Stimulated activated CD4-positive, alpha-beta T cell treated with anti-CD3 and anti-CD28 coated beads, Interleukin-1b, Interleukin-23, amount 100 ng/mL, for 1 hour (primary cell): ENCODE results near the gene RUFY4.

Experiments
- DNase-seq, 2 donors: peaks; one replicate each; pipeline ENCODE4 v3.0.0-alpha.2; 2020; ENCODE audit warnings: low read depth in 2 of 2

The RUFY4 gene

DNA sequence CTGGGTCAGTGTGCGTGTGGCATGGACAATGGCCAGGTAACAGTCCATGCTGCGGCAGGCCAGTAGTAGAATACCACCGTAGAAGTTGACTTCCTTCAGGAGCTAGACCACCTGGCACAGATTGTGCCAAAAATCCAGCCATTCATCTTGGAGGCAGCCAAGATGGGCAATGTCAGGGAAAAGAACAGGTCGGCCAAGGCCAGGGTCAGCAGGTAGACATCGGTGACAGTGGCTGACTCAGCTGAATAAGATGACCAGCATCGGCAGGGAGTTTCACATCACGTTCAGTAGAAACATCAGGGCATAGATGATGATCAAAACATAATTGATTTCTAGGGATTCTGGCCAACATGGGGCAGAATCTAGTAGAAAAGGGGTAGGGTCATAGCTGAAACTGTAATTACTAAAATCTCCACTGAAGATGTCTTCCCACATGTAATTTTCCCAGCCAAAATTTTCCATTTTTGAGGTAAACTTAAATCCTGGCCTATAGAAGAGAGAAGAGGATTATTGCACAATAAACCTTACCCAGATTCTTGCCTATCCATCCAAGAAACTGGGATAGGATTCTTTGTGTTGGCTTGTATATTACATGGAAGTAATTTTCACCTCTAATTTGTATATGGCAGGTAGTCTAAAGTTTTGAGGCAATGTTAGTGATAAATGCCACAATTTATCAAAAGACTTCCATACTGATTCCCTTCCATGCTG, 7.9 kb upstream of the RUFY4 start:
- DNase-seq = no peak

DNA sequence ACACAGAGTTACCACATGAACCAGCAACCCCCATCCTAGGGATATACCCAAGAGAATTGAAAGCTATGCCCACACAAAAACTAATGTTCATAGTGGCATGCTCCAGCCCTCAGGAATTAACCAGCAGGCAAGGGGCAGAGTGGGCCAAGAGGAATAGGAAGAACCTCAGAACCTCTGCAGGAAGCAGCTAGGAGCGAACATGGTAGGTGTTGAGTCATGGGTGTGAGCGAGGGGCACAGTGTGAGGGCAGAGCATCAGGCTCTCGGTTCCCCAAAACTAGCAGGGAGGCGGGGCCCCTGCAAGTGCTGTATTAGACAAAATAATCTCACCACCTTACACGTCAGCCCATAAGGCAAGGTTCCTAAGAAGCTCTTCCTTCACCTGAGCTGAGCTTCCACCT, 5.6 kb upstream of the RUFY4 start:
- DNase-seq = no peak

DNA sequence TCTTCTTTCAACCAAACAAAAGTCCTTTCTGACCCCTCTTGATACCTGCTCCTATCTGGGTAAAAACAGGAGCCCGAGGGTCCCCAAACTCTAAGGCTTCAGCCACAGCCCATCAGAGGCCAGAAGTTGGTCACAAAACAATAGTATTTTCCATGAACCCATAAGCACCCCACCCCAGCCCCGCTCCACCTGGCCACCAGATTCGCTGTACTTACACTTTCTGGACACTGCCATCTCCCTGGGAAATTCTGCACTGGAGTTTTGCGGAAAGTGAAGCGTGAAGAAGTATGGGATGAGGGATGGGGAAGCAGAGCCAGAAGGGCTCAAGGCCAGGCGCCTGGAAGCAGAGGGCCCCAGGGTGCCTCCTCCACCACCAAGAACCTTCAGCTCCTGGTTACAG, 5.2 kb upstream of the RUFY4 start:
- no peak for DNase-seq

GRCh38 chr2:218065239-218066006, 3.6 kb upstream of the RUFY4 start:
- no peak for DNase-seq

- no peak for DNase-seq
These were observed 2.0 kb upstream of the RUFY4 start for GRCh38 chr2:218066926-218067515.

GRCh38 chr2:218067523-218067922, 1.5 kb upstream of the RUFY4 start:
- no peak for DNase-seq

DNA sequence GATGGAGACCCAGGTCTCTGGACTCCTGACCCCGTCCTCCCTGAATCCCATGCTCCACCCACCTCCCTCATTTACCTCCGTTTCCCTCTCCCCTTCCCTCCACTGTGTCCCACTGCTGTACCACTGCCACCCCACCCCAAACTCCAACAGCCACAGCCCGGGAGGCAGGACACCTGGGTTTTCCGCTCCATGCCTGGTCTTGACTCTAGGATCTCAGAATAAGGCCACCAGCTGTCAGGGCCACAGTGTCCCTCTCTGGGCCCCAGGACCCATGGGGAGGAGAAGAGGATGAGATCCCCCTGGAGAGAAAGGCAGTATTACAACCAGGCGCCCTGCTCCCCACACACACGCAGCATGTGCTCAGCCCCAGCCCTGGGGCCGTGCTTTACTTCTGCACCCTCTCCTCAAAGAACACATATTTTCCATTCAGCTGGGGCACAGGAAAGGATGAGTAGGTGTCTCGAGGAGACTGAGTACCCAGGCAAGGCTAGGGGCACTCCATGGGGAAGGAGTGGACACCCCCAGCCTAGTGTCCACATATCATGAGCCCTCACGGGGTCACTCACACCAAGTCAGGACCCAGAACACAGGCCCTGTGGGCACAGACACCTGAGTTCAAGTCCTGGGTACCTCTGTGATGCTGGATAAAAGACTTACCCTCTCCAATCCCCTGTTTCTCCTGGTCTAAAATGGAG, 700 bp downstream of the RUFY4 start:
- no peak for DNase-seq

- no peak for DNase-seq
These were observed 1.5 kb downstream of the RUFY4 start for GRCh38 chr2:218070587-218070986.

DNA sequence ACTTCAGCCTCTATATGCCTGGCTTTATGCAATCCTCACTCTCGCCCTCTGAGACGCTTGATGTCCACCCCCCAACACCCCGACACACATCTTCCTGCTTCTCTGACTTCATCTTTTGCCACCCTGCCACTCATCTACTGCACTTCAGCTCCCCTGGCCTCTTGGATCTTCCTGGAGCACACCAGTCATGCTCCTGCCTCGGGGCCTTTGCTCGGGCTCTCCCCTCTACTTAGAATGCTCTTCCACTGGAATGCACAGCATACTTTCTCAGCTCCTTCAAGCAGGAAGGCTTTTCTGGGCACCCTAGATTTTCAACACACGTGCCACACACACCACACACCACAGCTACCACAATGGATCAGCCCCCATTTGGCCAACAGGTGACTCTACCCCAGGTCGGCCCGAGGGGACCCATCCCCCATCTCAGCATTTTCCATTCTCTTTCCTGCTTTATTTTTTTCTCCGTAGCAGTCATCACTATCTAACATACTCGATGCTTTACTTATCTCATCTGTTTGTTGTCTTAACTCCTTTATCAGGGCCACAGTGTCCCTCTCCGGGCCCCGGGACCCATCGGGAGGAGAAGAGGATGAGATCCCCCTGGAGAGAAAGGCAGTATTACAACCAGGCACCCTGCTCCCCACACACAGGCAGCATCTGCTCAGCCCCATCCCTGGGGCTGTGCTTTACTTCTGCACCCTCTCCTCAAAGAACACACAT, 2.3 kb downstream of the RUFY4 start:
- DNase-seq = no peak

- no peak for DNase-seq
These were observed 2.9 kb downstream of the RUFY4 start for GRCh38 chr2:218072002-218072401.

- DNase-seq = no peak
These were observed 3.5 kb downstream of the RUFY4 start for GRCh38 chr2:218072478-218073024.

GRCh38 chr2:218073185-218073584, 4.1 kb downstream of the RUFY4 start:
- DNase-seq = no peak

DNA sequence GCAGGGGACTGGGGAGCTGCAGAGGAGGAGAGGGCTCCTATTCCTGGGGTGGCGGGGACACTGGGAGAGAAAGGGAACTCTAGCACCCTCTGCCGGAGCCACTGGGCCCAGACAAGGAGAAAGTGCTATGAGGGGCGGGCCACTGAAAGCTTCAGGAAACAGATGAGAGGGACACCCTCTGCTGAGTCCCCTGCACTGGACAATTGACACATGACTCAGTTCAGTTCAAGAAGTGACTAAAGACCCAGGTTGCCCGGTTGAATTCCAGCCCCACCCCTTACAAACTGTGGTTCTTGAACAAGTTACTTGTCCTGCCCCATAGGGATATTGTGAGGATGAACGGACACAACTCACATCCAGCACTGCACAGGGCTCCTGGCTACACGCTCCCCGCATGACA, 5.0 kb downstream of the RUFY4 start:
- no peak for DNase-seq

DNA sequence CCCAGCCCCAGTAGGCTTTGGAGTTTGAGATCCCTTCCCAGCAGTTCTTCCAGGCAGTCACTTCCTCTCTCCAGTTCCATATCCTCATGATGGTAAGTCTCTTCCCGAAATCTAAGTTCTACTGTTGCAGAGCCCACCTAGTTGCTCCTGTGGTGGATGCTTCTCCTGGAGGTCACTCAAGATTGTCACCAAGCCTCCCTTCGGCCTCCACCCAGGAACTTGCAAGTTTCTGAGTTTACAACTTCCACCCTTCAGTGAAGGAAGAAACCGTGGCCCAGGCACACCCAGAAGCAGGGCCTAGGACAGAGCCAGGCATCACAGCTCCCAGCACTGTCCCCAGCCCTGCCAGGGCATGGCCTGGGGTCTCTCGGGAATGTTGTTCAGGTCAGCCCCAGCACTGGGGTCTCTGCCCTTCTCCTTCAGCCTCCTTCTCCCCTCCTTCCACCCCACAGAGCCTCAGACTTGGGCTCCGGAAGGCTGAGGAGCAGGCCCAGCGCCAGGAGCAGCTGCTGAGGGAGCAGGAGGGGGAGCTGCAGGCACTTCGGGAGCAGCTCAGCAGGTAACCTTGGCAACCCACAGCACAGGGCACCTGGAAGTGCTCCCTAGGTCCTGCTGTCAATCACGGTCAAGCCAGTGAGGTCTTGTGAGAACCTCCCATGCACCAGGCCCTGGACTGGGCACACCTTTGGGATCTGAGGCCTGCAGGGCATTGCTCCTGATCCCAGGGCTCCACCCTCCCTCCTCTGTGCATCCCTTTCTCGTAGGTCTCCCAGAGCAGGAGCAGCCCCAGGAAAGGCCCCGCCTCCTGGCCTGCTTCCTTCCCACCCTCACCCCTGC, 7.1 kb downstream of the RUFY4 start:
- DNase-seq = no peak

- no peak for DNase-seq
These were observed 8.6 kb downstream of the RUFY4 start for GRCh38 chr2:218077464-218078216.

GRCh38 chr2:218079943-218080913, 11.2 kb downstream of the RUFY4 start:
- DNase-seq = no peak

GRCh38 chr2:218081063-218081462, 12.0 kb downstream of the RUFY4 start:
- no peak for DNase-seq

- no peak for DNase-seq
These were observed 12.6 kb downstream of the RUFY4 start for GRCh38 chr2:218081695-218082094.
